HepG2 (cell line): ENCODE data around the gene RFX6. TPM values are rescaled to one million over a fixed set of nuclear protein-coding genes. Genes with fewer than 3 reads are reported as not detected.

Experiments
- ATAC-seq: fragments of 200-7000 bp; cut with Tn5 transposase; 3 replicates; pipeline ENCODE4 v1.9.1; 2020; ENCODE audit warnings: mild to moderate bottlenecking, moderate library complexity
- BruUV-seq: library from RNA; stranded (reverse); fragments of 400-500 nt; replicated peaks from 2 replicates; lab custom pipeline; 2021; lab: Mats Ljungman, UMichigan
- CTCF ChIA-PET: fragments of 300-600 bp; formaldehyde crosslinking; extraction: SDS; loops from one replicate; lab custom pipeline; 2021; ENCODE audit warnings: low total read pairs, inconsistent platforms, low intra/inter-chr PET ratio; lab: Yijun Ruan, JAX
- POLR2A ChIA-PET: fragments of 350-600 bp; sonication (Branson Sonifier 250); formaldehyde crosslinking; loops from one replicate; lab custom pipeline; 2020; ENCODE audit warnings: antibody characterized with exemption, inconsistent platforms; lab: Yijun Ruan, JAX
- DNase-seq: peaks from one replicate; pipeline ENCODE4 v3.0.0-alpha.2; 2015; ENCODE audit warnings: low spot score
- FAIRE-seq: peaks from 3 replicates; lab custom pipeline; 2011; peaks lifted over from hg19 to GRCh38; lab: Jason Lieb, UNC
- H2AFZ ChIP-seq: one replicate; pipeline ENCODE4 v1.6.1; 2011; ENCODE audit warnings: low read length, inconsistent platforms
- H3K27ac ChIP-seq: fragments of 300-600 bp; 3 replicates; pipeline ENCODE4 v1.8.0; 2011; ENCODE audit warnings: mixed run types, mild to moderate bottlenecking, mixed read lengths, low read length, inconsistent platforms; ENCODE audit not compliant: insufficient read depth; ENCODE audit errors: extremely low read length
- H3K27me3 ChIP-seq, 2 experiments: fragments of 200-600 bp in 1 of 2; 2 replicates in 1 of 2; 3 replicates in 1 of 2; pipeline versions ENCODE4 v1.6.0 to v1.8.0; 2011; ENCODE audit warnings: low read length in 2 of 2, mild to moderate bottlenecking in 2 of 2, moderate library complexity in 2 of 2, inconsistent platforms in 1 of 2; ENCODE audit not compliant: insufficient read depth in 2 of 2, control insufficient read depth in 1 of 2
- H3K36me3 ChIP-seq, 2 experiments: fragments of 200-600 bp in 1 of 2; replicated peaks in 1 of 2; 2 replicates in 1 of 2; 3 replicates in 1 of 2; pipeline versions ENCODE4 v1.5.1 to v1.8.0; 2011; ENCODE audit warnings: low read length in 2 of 2, inconsistent platforms in 1 of 2; ENCODE audit not compliant: insufficient read depth in 2 of 2, control insufficient read depth in 1 of 2
- H3K4me1 ChIP-seq: 2 replicates; pipeline ENCODE4 v1.5.1; 2012; ENCODE audit warnings: low read length, inconsistent platforms; ENCODE audit not compliant: insufficient read depth
- H3K4me2 ChIP-seq: 2 replicates; pipeline ENCODE4 v1.6.0; 2011; ENCODE audit warnings: low read depth, low read length, inconsistent platforms
- H3K4me3 ChIP-seq, 3 experiments: fragments of 200-600 bp in 1 of 3; sonication (generic), shearing (Covaris generic) in 1 of 3; replicated peaks in 1 of 3; 2 replicates each; pipeline ENCODE4 v1.5.1; 2011 to 2016; ENCODE audit warnings: low read length in 3 of 3, inconsistent platforms in 2 of 3, low read depth in 2 of 3, mild to moderate bottlenecking in 2 of 3, control low read depth in 1 of 3, mixed read lengths in 1 of 3; ENCODE audit not compliant: insufficient read depth in 1 of 3
- H3K79me2 ChIP-seq: one replicate; pipeline ENCODE4 v1.6.1; 2011; ENCODE audit warnings: low read length, inconsistent platforms; ENCODE audit not compliant: insufficient read depth
- H3K9ac ChIP-seq: 2 replicates; pipeline ENCODE4 v1.6.0; 2011; ENCODE audit warnings: mild to moderate bottlenecking, low read depth, low read length, inconsistent platforms; ENCODE audit not compliant: insufficient read depth
- H3K9me3 ChIP-seq: 2 replicates; pipeline ENCODE4 v1.5.1; 2012; ENCODE audit warnings: mild to moderate bottlenecking, low read length
- H4K20me1 ChIP-seq: 2 replicates; pipeline ENCODE4 v1.6.0; 2011; ENCODE audit warnings: inconsistent platforms, mild to moderate bottlenecking, low read length, moderate library complexity; ENCODE audit not compliant: insufficient read depth
- ARID5B ChIP-seq: IDR thresholded peaks from 2 replicates; pipeline ENCODE4 v1.4.0; 2020; ENCODE audit warnings: mild to moderate bottlenecking, missing genetic modification reagents
- BCL6 ChIP-seq: IDR thresholded peaks from 2 replicates; pipeline ENCODE4 v1.6.1; 2016; ENCODE audit warnings: missing genetic modification reagents, missing compliant biosample characterization
- EP300 ChIP-seq, 3 experiments: sonication (generic) in 1 of 3; formaldehyde crosslinking in 1 of 3; IDR thresholded peaks; 2 replicates each; pipeline versions ENCODE4 v1.5.1 to v1.6.1; 2011 to 2020; ENCODE audit warnings: low read depth in 2 of 3, low read length in 2 of 3, borderline replicate concordance in 1 of 3, improper control_type of control experiment in 1 of 3, mild to moderate bottlenecking in 1 of 3, missing genetic modification reagents in 1 of 3, moderate library complexity in 1 of 3
- FOXA3 ChIP-seq: IDR thresholded peaks from 2 replicates; pipeline ENCODE4 v1.6.1; 2016; ENCODE audit warnings: missing genetic modification reagents, missing compliant biosample characterization
- GATAD1 ChIP-seq: IDR thresholded peaks from 2 replicates; pipeline ENCODE4 v1.6.1; 2016; ENCODE audit warnings: missing genetic modification reagents, missing compliant biosample characterization
- GATAD2A ChIP-seq: IDR thresholded peaks from 2 replicates; pipeline ENCODE4 v1.6.1; 2016
- MYC ChIP-seq: sonication (generic); formaldehyde crosslinking; IDR thresholded peaks from 2 replicates; pipeline ENCODE4 v1.9.0; 2021; ENCODE audit warnings: missing genetic modification reagents, borderline replicate concordance
- MYNN ChIP-seq: sonication (generic); formaldehyde crosslinking; IDR thresholded peaks from 2 replicates; pipeline ENCODE4 v1.4.0; 2020; ENCODE audit warnings: mild to moderate bottlenecking, low read depth, missing genetic modification reagents
- SMC3 ChIP-seq: IDR thresholded peaks from 2 replicates; pipeline ENCODE4 v1.6.1; 2011; ENCODE audit warnings: low read length, improper control_type of control experiment
- SOX13 ChIP-seq, 3 experiments: fragments of 450-650 bp in 1 of 3; sonication (generic) in 1 of 3; formaldehyde crosslinking in 1 of 3; IDR thresholded peaks in 2 of 3; conservative IDR thresholded peaks in 1 of 3; 2 replicates each; pipeline versions ENCODE4 v1.5.0 to v1.6.1; 2016 to 2020; ENCODE audit warnings: antibody characterized with exemption in 1 of 3, mild to moderate bottlenecking in 1 of 3, missing compliant biosample characterization in 1 of 3, missing genetic modification reagents in 1 of 3, moderate library complexity in 1 of 3
- SOX5 ChIP-seq: IDR thresholded peaks from 2 replicates; pipeline ENCODE4 v1.6.1; 2016; ENCODE audit warnings: borderline replicate concordance
- SOX6 ChIP-seq, 2 experiments: fragments of 450-650 bp in 1 of 2; sonication (generic) in 1 of 2; formaldehyde crosslinking in 1 of 2; IDR thresholded peaks; 2 replicates each; pipeline versions ENCODE4 v1.4.0 to v1.6.1; 2017 to 2020; ENCODE audit warnings: antibody characterized with exemption in 1 of 2, mild to moderate bottlenecking in 1 of 2, missing genetic modification reagents in 1 of 2
- TBX3 ChIP-seq: fragments of 450-650 bp; IDR thresholded peaks from 2 replicates; pipeline ENCODE4 v1.6.1; 2017; ENCODE audit warnings: antibody characterized with exemption, mild to moderate bottlenecking, inconsistent platforms, borderline replicate concordance
- TOPORS ChIP-seq: sonication (generic); formaldehyde crosslinking; IDR thresholded peaks from 2 replicates; pipeline ENCODE4 v1.8.0; 2023; ENCODE audit warnings: mild to moderate bottlenecking, missing genetic modification reagents
- ZFP36 ChIP-seq: fragments of 150-350 bp; IDR thresholded peaks from 2 replicates; pipeline ENCODE4 v1.6.1; 2018; ENCODE audit warnings: borderline replicate concordance, low read length, low read depth; ENCODE audit not compliant: partially characterized antibody
- ZNF720 ChIP-seq: sonication (generic); formaldehyde crosslinking; IDR thresholded peaks from 2 replicates; pipeline ENCODE4 v1.4.0; 2020; ENCODE audit warnings: missing genetic modification reagents
- ZNF788 ChIP-seq: sonication (generic); formaldehyde crosslinking; IDR thresholded peaks from 2 replicates; pipeline ENCODE4 v1.5.0; 2020; ENCODE audit warnings: mild to moderate bottlenecking, missing genetic modification reagents, borderline replicate concordance
- WGBS: methylation state at CpG from one replicate; pipeline ENCODE4 v1.1.6; 2017; ENCODE audit warnings: low lambda C conversion rate; 5-methylcytosine and 5-hydroxymethylcytosine counted together
- in situ Hi-C: cut with HindIII; loops from 2 replicates; pipeline ENCODE4 v1.10.0; 2017; ENCODE audit warnings: low pct_unique_long_range_greater_than_20kb; ENCODE audit not compliant: extremely low pct_ligation_motif_present
- intact Hi-C: fragments of 100-400 bp; cut with micrococcal nuclease; formaldehyde crosslinking; loops from one replicate; pipeline ENCODE4 v1.10.0; 2022; ENCODE audit not compliant: unreplicated experiment
- polyA plus RNA-seq, 8 experiments: library from polyadenylated mRNA; depleted of rRNA in 3 of 8; stranded (reverse) in 7 of 8; unstranded in 1 of 8; fragments of >200 nt; fragmentation: Illumina TruSeq in 4 of 8; extraction: Trizol in 4 of 8; gene quantifications; 2 replicates each; pipeline versions ENCODE4 v1.2.1 to v1.2.3, GENCODE V29; 2011 to 2016; ENCODE audit warnings: low read depth in 4 of 8, missing spikeins in 1 of 8, mixed read lengths in 1 of 8; ENCODE audit not compliant: insufficient read depth in 1 of 8
- total RNA-seq, 5 experiments: library from RNA; depleted of rRNA; stranded (reverse); fragments of >200 nt; fragmentation: Illumina TruSeq; extraction: Trizol; gene quantifications; 2 replicates each; pipeline ENCODE4 v1.2.3, GENCODE V29; 2016; ENCODE audit warnings: low read depth in 1 of 5

The RFX6 gene
- total and polyA plus RNA-seq, 2 of the 13 experiments (the other 11 are each of a cell fraction or from before 2014, with no cell fraction given): 0.04 TPM; not detected in 1

GRCh38 chr6:116836606-116837342 lies 40.3 kb upstream of the RFX6 start:
- Histone ChIP-seq H3K9ac (no peak overlapping the region), H3K79me2 (no peaks in the 10 kb centered on the region), H3K4me3 (no peak overlapping the region), H3K4me2 (no peak overlapping the region), H3K4me1 (peaks cover 22% of the 10 kb centered on the region), H3K36me3 (no peaks in the 10 kb centered on the region), H3K27me3 (no peaks in the 10 kb centered on the region; a peak in 1 of 5 replicates), H3K27ac (no peak overlapping the region), H3K9me3 (no peaks in the 10 kb centered on the region), H2AFZ (peak overlapping the region; percentile 30), H4K20me1 (no peaks in the 10 kb centered on the region)
- DNase-seq (peak; percentile 10), ATAC-seq (peak; percentile 56; the same call in 2 of the 3 replicates), FAIRE-seq (no peak)
- BruUV-seq: no TSS peak
- ChIA-PET POLR2A (no interaction called here), CTCF (no interaction called here)
- 5% methylated on average over 5 of the region's 5 CpGs for WGBS
- no peak for TF ChIP-seq SOX6 (IDR thresholded peaks at IDR 0.05)
- TF ChIP-seq SOX6 (CRISPR knock-in tag; IDR thresholded peaks at IDR 0.05): peak; percentile 61; the same call in 1 of the 2 replicates
- no peak for TF ChIP-seq TOPORS
- TF ChIP-seq ARID5B (CRISPR knock-in tag): peak; percentile 24; the same call in 1 of the 2 replicates
- no peak for TF ChIP-seq MYC (CRISPR knock-in tag)
- no peak for TF ChIP-seq TBX3
- no peak for TF ChIP-seq SMC3
- peak; percentile 26; the same call in 1 of the 2 replicates for TF ChIP-seq BCL6 (CRISPR knock-in tag)
- no peak for TF ChIP-seq ZFP36
- no peak for TF ChIP-seq GATAD1 (CRISPR knock-in tag)
- TF ChIP-seq ZNF720 (CRISPR knock-in tag): no peak
- TF ChIP-seq EP300 (IDR thresholded peaks at IDR 0.05; ENCODE audit: low read depth in 2 of 2, low read length in 2 of 2): peak in 1 of 2 experiments; percentile 11; a peak in 1 of 4 replicates
- TF ChIP-seq EP300 (CRISPR knock-in tag; IDR thresholded peaks at IDR 0.05; ENCODE audit: borderline replicate concordance): no peak
- no peak for TF ChIP-seq MYNN
- no peak for TF ChIP-seq ZNF788
- peak; percentile 15; the same call in 1 of the 2 replicates for TF ChIP-seq GATAD2A (CRISPR knock-in tag)
- no peak for TF ChIP-seq SOX13 (IDR thresholded peaks at IDR 0.05)
- TF ChIP-seq SOX13 (CRISPR knock-in tag; conservative IDR thresholded peaks at IDR 0.05 in 1 of 2, IDR thresholded peaks at IDR 0.05 in 1 of 2): peak in 1 of 2 experiments; percentile 47; a peak in 2 of 4 replicates
- 0 out of 2 replicates have a peak, but pooled peaks have one; percentile 12 for TF ChIP-seq SOX5
- peak; percentile 25; the same call in 1 of the 2 replicates for TF ChIP-seq FOXA3 (CRISPR knock-in tag)
- in situ Hi-C loops (no loop called here), intact Hi-C loops (no loop called here)
